Measurements from ENCODE around the gene PDCD4. TPM values are rescaled to one million over a fixed set of nuclear protein-coding genes. Genes with fewer than 3 reads are reported as not detected.

PDCD4 gene
- total and polyA plus RNA-seq, 2 of the 13 experiments (the other 11 are each of a cell fraction or from before 2014, with no cell fraction given): 22.8 to 56.2 TPM

GRCh38 chr10:110932505-110933180 lies 60.9 kb downstream of the PDCD4 start:
- BruUV-seq (replicated peaks): no TSS peak
- Histone ChIP-seq H3K36me3 (replicated peaks in 1 of 2; ENCODE audit: control insufficient read depth in 1 of 2, insufficient read depth in 2 of 2, low read length in 2 of 2) (no peaks in the 10 kb centered on the region; a peak in 2 of 5 replicates), H3K4me2 (ENCODE audit: low read depth, low read length) (no peak overlapping the region), H2AFZ (ENCODE audit: low read length) (no peak overlapping the region), H3K4me1 (ENCODE audit: insufficient read depth, low read length) (no peaks in the 10 kb centered on the region), H3K9me3 (ENCODE audit: low read length) (no peaks in the 10 kb centered on the region), H3K9ac (ENCODE audit: insufficient read depth, low read depth, low read length) (0 out of 2 replicates have a peak overlapping the region, but pooled peaks have one; percentile 7), H3K79me2 (ENCODE audit: insufficient read depth, low read length) (peaks cover 90% of the 10 kb centered on the region), H4K20me1 (ENCODE audit: insufficient read depth, low read length) (peaks cover 16% of the 10 kb centered on the region; the same call in 1 of the 2 replicates), H3K27me3 (ENCODE audit: control insufficient read depth in 1 of 2, insufficient read depth in 2 of 2, low read length in 2 of 2) (no peaks in the 10 kb centered on the region), H3K27ac (ENCODE audit: extremely low read length, insufficient read depth, low read length) (no peak overlapping the region), H3K4me3 (replicated peaks in 1 of 3; ENCODE audit: insufficient read depth in 1 of 3, low read depth in 2 of 3, low read length in 3 of 3) (no peak overlapping the region)
- ATAC-seq: no peak
- CTCF ChIA-PET (ENCODE audit: low intra/inter-chr PET ratio, low total read pairs): no interaction called here
- intact Hi-C loops (cut with micrococcal nuclease; ENCODE audit: unreplicated experiment) (no loop called here), in situ Hi-C loops (cut with HindIII; ENCODE audit: extremely low pct_ligation_motif_present, low pct_unique_long_range_greater_than_20kb) (no loop called here)
- WGBS (ENCODE audit: low lambda C conversion rate): 62% methylated on average over 1 of the region's 1 CpG
- no peak for DNase-seq (ENCODE audit: low spot score)
- FAIRE-seq: no peak
- POLR2A ChIA-PET: interaction anchor here (1.7 kb wide), 1 partner anchor 14 kb away, joined by 7 read pairs; the partner anchor contains the start of genes BBIP1 and SHOC2
- TF ChIP-seq, protein P1, sequence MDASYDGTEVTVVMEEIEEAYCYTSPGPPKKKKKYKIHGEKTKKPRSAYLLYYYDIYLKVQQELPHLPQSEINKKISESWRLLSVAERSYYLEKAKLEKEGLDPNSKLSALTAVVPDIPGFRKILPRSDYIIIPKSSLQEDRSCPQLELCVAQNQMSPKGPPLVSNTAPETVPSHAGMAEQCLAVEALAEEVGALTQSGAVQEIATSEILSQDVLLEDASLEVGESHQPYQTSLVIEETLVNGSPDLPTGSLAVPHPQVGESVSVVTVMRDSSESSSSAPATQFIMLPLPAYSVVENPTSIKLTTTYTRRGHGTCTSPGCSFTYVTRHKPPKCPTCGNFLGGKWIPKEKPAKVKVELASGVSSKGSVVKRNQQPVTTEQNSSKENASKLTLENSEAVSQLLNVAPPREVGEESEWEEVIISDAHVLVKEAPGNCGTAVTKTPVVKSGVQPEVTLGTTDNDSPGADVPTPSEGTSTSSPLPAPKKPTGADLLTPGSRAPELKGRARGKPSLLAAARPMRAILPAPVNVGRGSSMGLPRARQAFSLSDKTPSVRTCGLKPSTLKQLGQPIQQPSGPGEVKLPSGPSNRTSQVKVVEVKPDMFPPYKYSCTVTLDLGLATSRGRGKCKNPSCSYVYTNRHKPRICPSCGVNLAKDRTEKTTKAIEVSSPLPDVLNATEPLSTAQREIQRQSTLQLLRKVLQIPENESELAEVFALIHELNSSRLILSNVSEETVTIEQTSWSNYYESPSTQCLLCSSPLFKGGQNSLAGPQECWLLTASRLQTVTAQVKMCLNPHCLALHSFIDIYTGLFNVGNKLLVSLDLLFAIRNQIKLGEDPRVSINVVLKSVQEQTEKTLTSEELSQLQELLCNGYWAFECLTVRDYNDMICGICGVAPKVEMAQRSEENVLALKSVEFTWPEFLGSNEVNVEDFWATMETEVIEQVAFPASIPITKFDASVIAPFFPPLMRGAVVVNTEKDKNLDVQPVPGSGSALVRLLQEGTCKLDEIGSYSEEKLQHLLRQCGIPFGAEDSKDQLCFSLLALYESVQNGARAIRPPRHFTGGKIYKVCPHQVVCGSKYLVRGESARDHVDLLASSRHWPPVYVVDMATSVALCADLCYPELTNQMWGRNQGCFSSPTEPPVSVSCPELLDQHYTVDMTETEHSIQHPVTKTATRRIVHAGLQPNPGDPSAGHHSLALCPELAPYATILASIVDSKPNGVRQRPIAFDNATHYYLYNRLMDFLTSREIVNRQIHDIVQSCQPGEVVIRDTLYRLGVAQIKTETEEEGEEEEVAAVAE (CRISPR knock-in tag; IDR thresholded peaks at IDR 0.05; ENCODE audit: borderline replicate concordance): no peak
- no peak for TF ChIP-seq HNRNPLL (IDR thresholded peaks at IDR 0.05; ENCODE audit: low read depth, low read length, poor library complexity, severe bottlenecking)
- TF ChIP-seq ZNF883 (CRISPR knock-in tag; IDR thresholded peaks at IDR 0.05; ENCODE audit: not compliant biosample characterization): no peak
- no peak for TF ChIP-seq ZFP36L2 (CRISPR knock-in tag; IDR thresholded peaks at IDR 0.05)
- TF ChIP-seq, protein P2, sequence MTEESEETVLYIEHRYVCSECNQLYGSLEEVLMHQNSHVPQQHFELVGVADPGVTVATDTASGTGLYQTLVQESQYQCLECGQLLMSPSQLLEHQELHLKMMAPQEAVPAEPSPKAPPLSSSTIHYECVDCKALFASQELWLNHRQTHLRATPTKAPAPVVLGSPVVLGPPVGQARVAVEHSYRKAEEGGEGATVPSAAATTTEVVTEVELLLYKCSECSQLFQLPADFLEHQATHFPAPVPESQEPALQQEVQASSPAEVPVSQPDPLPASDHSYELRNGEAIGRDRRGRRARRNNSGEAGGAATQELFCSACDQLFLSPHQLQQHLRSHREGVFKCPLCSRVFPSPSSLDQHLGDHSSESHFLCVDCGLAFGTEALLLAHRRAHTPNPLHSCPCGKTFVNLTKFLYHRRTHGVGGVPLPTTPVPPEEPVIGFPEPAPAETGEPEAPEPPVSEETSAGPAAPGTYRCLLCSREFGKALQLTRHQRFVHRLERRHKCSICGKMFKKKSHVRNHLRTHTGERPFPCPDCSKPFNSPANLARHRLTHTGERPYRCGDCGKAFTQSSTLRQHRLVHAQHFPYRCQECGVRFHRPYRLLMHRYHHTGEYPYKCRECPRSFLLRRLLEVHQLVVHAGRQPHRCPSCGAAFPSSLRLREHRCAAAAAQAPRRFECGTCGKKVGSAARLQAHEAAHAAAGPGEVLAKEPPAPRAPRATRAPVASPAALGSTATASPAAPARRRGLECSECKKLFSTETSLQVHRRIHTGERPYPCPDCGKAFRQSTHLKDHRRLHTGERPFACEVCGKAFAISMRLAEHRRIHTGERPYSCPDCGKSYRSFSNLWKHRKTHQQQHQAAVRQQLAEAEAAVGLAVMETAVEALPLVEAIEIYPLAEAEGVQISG (CRISPR knock-in tag; IDR thresholded peaks at IDR 0.05): no peak
- no peak for TF ChIP-seq JUNB (CRISPR knock-in tag; IDR thresholded peaks at IDR 0.05; ENCODE audit: borderline replicate concordance)
- TF ChIP-seq HDAC2 (CRISPR knock-in tag; IDR thresholded peaks at IDR 0.05): no peak
- no peak for TF ChIP-seq ZNF761 (CRISPR knock-in tag; conservative IDR thresholded peaks at IDR 0.05)
- TF ChIP-seq, protein P3, sequence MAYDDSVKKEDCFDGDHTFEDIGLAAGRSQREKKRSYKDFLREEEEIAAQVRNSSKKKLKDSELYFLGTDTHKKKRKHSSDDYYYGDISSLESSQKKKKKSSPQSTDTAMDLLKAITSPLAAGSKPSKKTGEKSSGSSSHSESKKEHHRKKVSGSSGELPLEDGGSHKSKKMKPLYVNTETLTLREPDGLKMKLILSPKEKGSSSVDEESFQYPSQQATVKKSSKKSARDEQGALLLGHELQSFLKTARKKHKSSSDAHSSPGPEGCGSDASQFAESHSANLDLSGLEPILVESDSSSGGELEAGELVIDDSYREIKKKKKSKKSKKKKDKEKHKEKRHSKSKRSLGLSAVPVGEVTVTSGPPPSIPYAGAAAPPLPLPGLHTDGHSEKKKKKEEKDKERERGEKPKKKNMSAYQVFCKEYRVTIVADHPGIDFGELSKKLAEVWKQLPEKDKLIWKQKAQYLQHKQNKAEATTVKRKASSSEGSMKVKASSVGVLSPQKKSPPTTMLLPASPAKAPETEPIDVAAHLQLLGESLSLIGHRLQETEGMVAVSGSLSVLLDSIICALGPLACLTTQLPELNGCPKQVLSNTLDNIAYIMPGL (CRISPR knock-in tag; IDR thresholded peaks at IDR 0.05; ENCODE audit: borderline replicate concordance in 1 of 2, low read depth in 1 of 2): no peak
- no peak for TF ChIP-seq ETV5 (CRISPR knock-in tag; IDR thresholded peaks at IDR 0.05; ENCODE audit: borderline replicate concordance)
